Neural cell (in vitro differentiated cells): Measurements from ENCODE around the gene NRF1.

Source experiments
- EP300 ChIP-seq: fragments of 450-650 bp; conservative IDR thresholded peaks from 2 replicates; pipeline ENCODE4 v1.6.1; 2014; ENCODE audit warnings: antibody characterized with exemption, mild to moderate bottlenecking, moderate library complexity; ENCODE audit not compliant: poor library complexity, severe bottlenecking
- EZH2 ChIP-seq: fragments of 200-600, 300-800 bp; shearing (Covaris generic), sonication (generic); IDR thresholded peaks from 2 replicates; pipeline ENCODE4 v1.6.1; 2014; ENCODE audit warnings: antibody characterized with exemption, low read length, borderline replicate concordance, mild to moderate bottlenecking; ENCODE audit not compliant: insufficient read depth, poor library complexity, severe bottlenecking
- MXI1 ChIP-seq: fragments of 450-650 bp; conservative IDR thresholded peaks from 2 replicates; pipeline ENCODE4 v1.6.1; 2014; ENCODE audit warnings: antibody characterized with exemption, mild to moderate bottlenecking; ENCODE audit not compliant: poor library complexity, severe bottlenecking
- POLR2AphosphoS5 ChIP-seq: IDR thresholded peaks from 2 replicates; pipeline ENCODE4 v1.6.1; 2012
- SMC3 ChIP-seq: fragments of 450-650 bp; conservative IDR thresholded peaks from 2 replicates; pipeline ENCODE4 v1.6.1; 2014; ENCODE audit warnings: antibody characterized with exemption, mild to moderate bottlenecking, moderate library complexity; ENCODE audit not compliant: poor library complexity
- TAF1 ChIP-seq: IDR thresholded peaks from 2 replicates; pipeline ENCODE4 v1.6.1; 2012; ENCODE audit warnings: low read depth
- TF ChIP-seq, protein P1 (sequence below): fragments of 450-650 bp; IDR thresholded peaks from 2 replicates; pipeline ENCODE4 v1.5.1; 2014; ENCODE audit warnings: antibody characterized with exemption, mild to moderate bottlenecking, moderate library complexity; ENCODE audit not compliant: poor library complexity, severe bottlenecking
- TF ChIP-seq, protein P2 (sequence below): IDR thresholded peaks from 2 replicates; pipeline ENCODE4 v1.6.1; 2012; ENCODE audit warnings: borderline replicate concordance

DNA sequence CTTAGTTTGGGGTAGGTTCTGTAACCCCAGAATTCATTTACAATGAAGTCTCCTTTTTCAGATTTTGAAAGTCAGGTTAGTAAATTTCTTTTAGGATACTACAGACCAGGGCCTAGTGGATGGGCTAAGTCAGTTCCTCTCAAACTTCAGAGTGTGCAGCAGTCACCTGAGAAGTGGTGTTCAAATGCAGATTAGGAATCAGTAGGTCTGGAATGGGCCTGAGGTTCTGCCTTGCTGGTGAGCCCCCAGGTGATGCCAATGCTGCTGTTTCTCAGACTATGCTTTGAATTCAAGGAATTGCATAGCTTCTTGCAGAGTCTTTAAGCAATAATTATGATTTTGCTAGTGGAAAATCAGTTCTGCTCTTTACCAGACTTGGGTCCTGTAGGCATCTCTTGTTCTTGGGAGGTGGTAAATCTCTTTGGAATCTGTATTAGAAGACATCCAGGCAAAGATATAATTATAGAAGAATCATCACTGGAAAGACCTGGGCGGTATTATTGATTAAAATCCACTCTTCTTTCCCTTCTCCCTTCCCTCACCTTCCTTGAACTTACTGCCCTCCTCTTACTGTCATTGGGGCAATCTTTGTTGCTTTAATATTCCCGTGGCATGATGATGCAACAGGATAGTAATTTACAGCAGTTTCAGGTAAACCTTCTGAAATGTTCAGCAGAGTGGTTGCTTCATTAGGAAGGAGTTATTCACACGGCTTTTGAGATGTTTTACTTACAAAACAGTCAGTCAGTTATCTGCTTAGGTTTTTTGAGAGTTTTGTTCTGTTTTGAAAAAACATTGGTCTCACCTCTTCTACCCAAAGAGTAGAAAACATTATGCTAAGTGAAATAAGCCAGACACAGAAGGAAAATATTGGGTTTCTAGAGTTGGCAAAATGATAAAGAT lies 87.2 kb downstream of the NRF1 start:
- TF ChIP-seq POLR2AphosphoS5 = no peak
- no peak for TF ChIP-seq EZH2
- no peak for TF ChIP-seq EP300
- TF ChIP-seq MXI1 = no peak
- TF ChIP-seq, protein P1, sequence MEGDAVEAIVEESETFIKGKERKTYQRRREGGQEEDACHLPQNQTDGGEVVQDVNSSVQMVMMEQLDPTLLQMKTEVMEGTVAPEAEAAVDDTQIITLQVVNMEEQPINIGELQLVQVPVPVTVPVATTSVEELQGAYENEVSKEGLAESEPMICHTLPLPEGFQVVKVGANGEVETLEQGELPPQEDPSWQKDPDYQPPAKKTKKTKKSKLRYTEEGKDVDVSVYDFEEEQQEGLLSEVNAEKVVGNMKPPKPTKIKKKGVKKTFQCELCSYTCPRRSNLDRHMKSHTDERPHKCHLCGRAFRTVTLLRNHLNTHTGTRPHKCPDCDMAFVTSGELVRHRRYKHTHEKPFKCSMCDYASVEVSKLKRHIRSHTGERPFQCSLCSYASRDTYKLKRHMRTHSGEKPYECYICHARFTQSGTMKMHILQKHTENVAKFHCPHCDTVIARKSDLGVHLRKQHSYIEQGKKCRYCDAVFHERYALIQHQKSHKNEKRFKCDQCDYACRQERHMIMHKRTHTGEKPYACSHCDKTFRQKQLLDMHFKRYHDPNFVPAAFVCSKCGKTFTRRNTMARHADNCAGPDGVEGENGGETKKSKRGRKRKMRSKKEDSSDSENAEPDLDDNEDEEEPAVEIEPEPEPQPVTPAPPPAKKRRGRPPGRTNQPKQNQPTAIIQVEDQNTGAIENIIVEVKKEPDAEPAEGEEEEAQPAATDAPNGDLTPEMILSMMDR = no peak
- TF ChIP-seq, protein P2, sequence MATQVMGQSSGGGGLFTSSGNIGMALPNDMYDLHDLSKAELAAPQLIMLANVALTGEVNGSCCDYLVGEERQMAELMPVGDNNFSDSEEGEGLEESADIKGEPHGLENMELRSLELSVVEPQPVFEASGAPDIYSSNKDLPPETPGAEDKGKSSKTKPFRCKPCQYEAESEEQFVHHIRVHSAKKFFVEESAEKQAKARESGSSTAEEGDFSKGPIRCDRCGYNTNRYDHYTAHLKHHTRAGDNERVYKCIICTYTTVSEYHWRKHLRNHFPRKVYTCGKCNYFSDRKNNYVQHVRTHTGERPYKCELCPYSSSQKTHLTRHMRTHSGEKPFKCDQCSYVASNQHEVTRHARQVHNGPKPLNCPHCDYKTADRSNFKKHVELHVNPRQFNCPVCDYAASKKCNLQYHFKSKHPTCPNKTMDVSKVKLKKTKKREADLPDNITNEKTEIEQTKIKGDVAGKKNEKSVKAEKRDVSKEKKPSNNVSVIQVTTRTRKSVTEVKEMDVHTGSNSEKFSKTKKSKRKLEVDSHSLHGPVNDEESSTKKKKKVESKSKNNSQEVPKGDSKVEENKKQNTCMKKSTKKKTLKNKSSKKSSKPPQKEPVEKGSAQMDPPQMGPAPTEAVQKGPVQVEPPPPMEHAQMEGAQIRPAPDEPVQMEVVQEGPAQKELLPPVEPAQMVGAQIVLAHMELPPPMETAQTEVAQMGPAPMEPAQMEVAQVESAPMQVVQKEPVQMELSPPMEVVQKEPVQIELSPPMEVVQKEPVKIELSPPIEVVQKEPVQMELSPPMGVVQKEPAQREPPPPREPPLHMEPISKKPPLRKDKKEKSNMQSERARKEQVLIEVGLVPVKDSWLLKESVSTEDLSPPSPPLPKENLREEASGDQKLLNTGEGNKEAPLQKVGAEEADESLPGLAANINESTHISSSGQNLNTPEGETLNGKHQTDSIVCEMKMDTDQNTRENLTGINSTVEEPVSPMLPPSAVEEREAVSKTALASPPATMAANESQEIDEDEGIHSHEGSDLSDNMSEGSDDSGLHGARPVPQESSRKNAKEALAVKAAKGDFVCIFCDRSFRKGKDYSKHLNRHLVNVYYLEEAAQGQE = no peak
- no peak for TF ChIP-seq SMC3
- no peak for TF ChIP-seq TAF1
